Hepatic stellate cell (primary cell): ENCODE measurements around the gene SLC34A3.
A peak's percentile ranks its signal among the peaks of the same experiment; 100 is the strongest.

Source experiments
- DNase-seq: peaks from one replicate; pipeline ENCODE4 v3.0.0; 2011; ENCODE audit warnings: low spot score

The SLC34A3 gene

GRCh38 chr9:137230705-137231371, at the start of gene SLC34A3:
SLC34A3 (plus strand) TSS chr9:137230901; CDS start chr9:137231703, 802 bp downstream.
- DNase-seq = no peak

GRCh38 chr9:137181680-137182079, 49.0 kb upstream of the SLC34A3 start:
- no peak for DNase-seq

- no peak for DNase-seq
Measured at GRCh38 chr9:137182836-137183235, 47.9 kb upstream of the SLC34A3 start.

GRCh38 chr9:137183980-137184595, 46.6 kb upstream of the SLC34A3 start:
- DNase-seq = no peak

GRCh38 chr9:137184881-137185660, 45.6 kb upstream of the SLC34A3 start:
- DNase-seq = no peak

GRCh38 chr9:137185921-137186320, 44.8 kb upstream of the SLC34A3 start:
- no peak for DNase-seq

- no peak for DNase-seq
Measured at GRCh38 chr9:137186385-137186784, 44.3 kb upstream of the SLC34A3 start.

GRCh38 chr9:137187386-137187785, 43.3 kb upstream of the SLC34A3 start:
- DNase-seq = no peak

GRCh38 chr9:137188086-137188489, 42.6 kb upstream of the SLC34A3 start:
- DNase-seq = no peak

- peak; percentile 96 for DNase-seq
Measured at GRCh38 chr9:137188490-137189296, 42.0 kb upstream of the SLC34A3 start, which contains the start of the genes ANAPC2 and SSNA1. ANAPC2 (minus strand) TSS chr9:137188560; CDS start chr9:137188532, 28 bp downstream. SSNA1 (plus strand) TSS chr9:137188676; CDS start chr9:137188727, 51 bp downstream.

- DNase-seq = no peak
Measured at GRCh38 chr9:137189297-137190295, 41.1 kb upstream of the SLC34A3 start.

GRCh38 chr9:137190315-137190856, 40.3 kb upstream of the SLC34A3 start:
- DNase-seq = no peak

GRCh38 chr9:137191245-137191644, 39.5 kb upstream of the SLC34A3 start:
- no peak for DNase-seq

GRCh38 chr9:137191691-137192447, 38.8 kb upstream of the SLC34A3 start:
- no peak for DNase-seq

- no peak for DNase-seq
Measured at GRCh38 chr9:137192448-137192780, 38.3 kb upstream of the SLC34A3 start.

- no peak for DNase-seq
Measured at GRCh38 chr9:137192859-137193258, 37.8 kb upstream of the SLC34A3 start.

GRCh38 chr9:137193771-137194170, 36.9 kb upstream of the SLC34A3 start:
- no peak for DNase-seq

GRCh38 chr9:137194388-137194787, 36.3 kb upstream of the SLC34A3 start:
- no peak for DNase-seq

- DNase-seq = no peak
Measured at GRCh38 chr9:137194909-137195308, 35.8 kb upstream of the SLC34A3 start.
